ENCODE measurements around the gene MAP3K20.

DNA sequence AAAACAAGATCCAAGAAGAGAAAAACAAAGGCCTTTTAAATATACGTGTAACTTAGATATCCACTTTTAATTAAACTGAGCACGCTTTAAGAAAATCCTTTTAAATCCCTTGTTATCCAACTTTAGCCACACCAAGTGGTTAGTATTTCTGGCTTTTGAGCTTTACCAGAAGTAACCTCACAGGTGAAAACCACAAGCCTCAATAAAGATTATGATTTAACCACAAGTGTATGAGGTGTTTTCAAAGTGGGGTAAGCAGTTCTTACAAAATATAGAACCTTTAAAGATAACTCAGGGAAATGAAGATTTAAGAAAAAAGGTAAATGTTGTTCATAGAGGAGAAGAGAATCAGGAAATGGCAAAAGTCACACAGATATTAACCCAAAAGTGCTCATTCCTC, 220.6 kb downstream of the MAP3K20 start:
- TF ChIP-seq, protein P1, sequence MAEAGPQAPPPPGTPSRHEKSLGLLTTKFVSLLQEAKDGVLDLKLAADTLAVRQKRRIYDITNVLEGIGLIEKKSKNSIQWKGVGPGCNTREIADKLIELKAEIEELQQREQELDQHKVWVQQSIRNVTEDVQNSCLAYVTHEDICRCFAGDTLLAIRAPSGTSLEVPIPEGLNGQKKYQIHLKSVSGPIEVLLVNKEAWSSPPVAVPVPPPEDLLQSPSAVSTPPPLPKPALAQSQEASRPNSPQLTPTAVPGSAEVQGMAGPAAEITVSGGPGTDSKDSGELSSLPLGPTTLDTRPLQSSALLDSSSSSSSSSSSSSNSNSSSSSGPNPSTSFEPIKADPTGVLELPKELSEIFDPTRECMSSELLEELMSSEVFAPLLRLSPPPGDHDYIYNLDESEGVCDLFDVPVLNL (CRISPR knock-in tag; IDR thresholded peaks at IDR 0.05; ENCODE audit: borderline replicate concordance, low read depth): no peak
- TF ChIP-seq CTCF (IDR thresholded peaks at IDR 0.05) (no peak), EMX1 (CRISPR knock-in tag; IDR thresholded peaks at IDR 0.05) (no peak), JUN (CRISPR knock-in tag; IDR thresholded peaks at IDR 0.05) (no peak), ZNF317 (CRISPR knock-in tag; IDR thresholded peaks at IDR 0.05; ENCODE audit: borderline replicate concordance, low read depth) (no peak), SP1 (CRISPR knock-in tag; conservative IDR thresholded peaks at IDR 0.05) (no peak), MLX (CRISPR knock-in tag; IDR thresholded peaks at IDR 0.05) (no peak), SOX15 (CRISPR knock-in tag; IDR thresholded peaks at IDR 0.05) (no peak), MXD4 (CRISPR knock-in tag; IDR thresholded peaks at IDR 0.05; ENCODE audit: borderline replicate concordance) (no peak), ZNF263 (CRISPR knock-in tag; IDR thresholded peaks at IDR 0.05; ENCODE audit: low read depth) (no peak), TEAD4 (CRISPR knock-in tag; IDR thresholded peaks at IDR 0.05) (no peak), NR2C2 (CRISPR knock-in tag; IDR thresholded peaks at IDR 0.05) (no peak)
- TF ChIP-seq, protein P2, sequence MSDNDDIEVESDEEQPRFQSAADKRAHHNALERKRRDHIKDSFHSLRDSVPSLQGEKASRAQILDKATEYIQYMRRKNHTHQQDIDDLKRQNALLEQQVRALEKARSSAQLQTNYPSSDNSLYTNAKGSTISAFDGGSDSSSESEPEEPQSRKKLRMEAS (CRISPR knock-in tag; IDR thresholded peaks at IDR 0.05): no peak
- TF ChIP-seq, protein P3, sequence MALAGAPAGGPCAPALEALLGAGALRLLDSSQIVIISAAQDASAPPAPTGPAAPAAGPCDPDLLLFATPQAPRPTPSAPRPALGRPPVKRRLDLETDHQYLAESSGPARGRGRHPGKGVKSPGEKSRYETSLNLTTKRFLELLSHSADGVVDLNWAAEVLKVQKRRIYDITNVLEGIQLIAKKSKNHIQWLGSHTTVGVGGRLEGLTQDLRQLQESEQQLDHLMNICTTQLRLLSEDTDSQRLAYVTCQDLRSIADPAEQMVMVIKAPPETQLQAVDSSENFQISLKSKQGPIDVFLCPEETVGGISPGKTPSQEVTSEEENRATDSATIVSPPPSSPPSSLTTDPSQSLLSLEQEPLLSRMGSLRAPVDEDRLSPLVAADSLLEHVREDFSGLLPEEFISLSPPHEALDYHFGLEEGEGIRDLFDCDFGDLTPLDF (CRISPR knock-in tag; IDR thresholded peaks at IDR 0.05): no peak

All from WTC11 (cell line).